A673 (cell line): Measurements from ENCODE around the gene MPDZ. TPM values are rescaled to one million over a fixed set of nuclear protein-coding genes. Genes with fewer than 3 reads are reported as not detected.

ENCODE experiments used
- BruUV-seq: library from RNA; stranded (reverse); fragments of 400-500 nt; replicated peaks from 2 replicates; lab custom pipeline; 2021; lab: Mats Ljungman, UMichigan
- CTCF ChIA-PET: fragments of 300-600 bp; sonication (Branson Sonifier 250); formaldehyde crosslinking; loops from one replicate; lab custom pipeline; 2022; ENCODE audit warnings: antibody characterized with exemption; lab: Charles Lee
- POLR2A ChIA-PET: fragments of 300-600 bp; sonication (Branson Sonifier 250); formaldehyde crosslinking; loops from one replicate; lab custom pipeline; 2022; ENCODE audit warnings: antibody characterized with exemption; ENCODE audit not compliant: low non-redundant PET; lab: Charles Lee
- DNase-seq: peaks from one replicate; pipeline ENCODE4 v3.0.0-alpha.2; 2015; ENCODE audit warnings: low spot score
- H3K27ac ChIP-seq: fragments of 200-600 bp; sonication (generic); 2 replicates; pipeline ENCODE4 v1.5.1; 2016; ENCODE audit warnings: mixed run types, low read depth, mild to moderate bottlenecking, mixed read lengths, antibody characterized with exemption, low read length; ENCODE audit not compliant: poor library complexity, severe bottlenecking
- H3K27me3 ChIP-seq: fragments of 200-600 bp; sonication (generic); replicated peaks from 2 replicates; pipeline ENCODE4 v1.6.1; 2017; ENCODE audit warnings: mixed run types, low read depth, mild to moderate bottlenecking, mixed read lengths, antibody characterized with exemption, low read length; ENCODE audit not compliant: insufficient read depth, poor library complexity
- H3K36me3 ChIP-seq: fragments of 200-600 bp; sonication (generic); 2 replicates; pipeline ENCODE4 v1.6.1; 2016; ENCODE audit warnings: mixed run types, mild to moderate bottlenecking, mixed read lengths, antibody characterized with exemption, low read length; ENCODE audit not compliant: insufficient read depth, poor library complexity, severe bottlenecking
- H3K4me1 ChIP-seq: fragments of 200-600 bp; sonication (generic); 2 replicates; pipeline ENCODE4 v1.6.1; 2017; ENCODE audit warnings: mixed run types, mild to moderate bottlenecking, mixed read lengths, antibody characterized with exemption, low read length; ENCODE audit not compliant: insufficient read depth, poor library complexity, severe bottlenecking
- H3K4me3 ChIP-seq: fragments of 200-600 bp; sonication (generic); 2 replicates; pipeline ENCODE4 v1.5.1; 2016; ENCODE audit warnings: low read depth, mixed run types, mild to moderate bottlenecking, mixed read lengths, low read length; ENCODE audit not compliant: poor library complexity, severe bottlenecking
- H3K9me3 ChIP-seq: fragments of 200-600 bp; sonication (generic); 2 replicates; pipeline ENCODE4 v1.6.1; 2016; ENCODE audit warnings: mixed run types, low read depth, mild to moderate bottlenecking, mixed read lengths, antibody characterized with exemption, low read length; ENCODE audit not compliant: poor library complexity, severe bottlenecking
- CTCF ChIP-seq: fragments of 300-800, 200-600 bp; sonication (generic); conservative IDR thresholded peaks from 2 replicates; pipeline ENCODE4 v1.5.1; 2017; ENCODE audit warnings: low read depth, mild to moderate bottlenecking, antibody characterized with exemption, low read length, moderate library complexity, mixed read lengths
- EZH2 ChIP-seq: fragments of 200-600 bp; sonication (generic); IDR thresholded peaks from 2 replicates; pipeline ENCODE4 v1.6.1; 2017; ENCODE audit warnings: borderline replicate concordance, low read depth, mild to moderate bottlenecking, mixed read lengths, antibody characterized with exemption, low read length; ENCODE audit not compliant: poor library complexity, severe bottlenecking
- intact Hi-C: fragments of 100-400 bp; cut with micrococcal nuclease; formaldehyde crosslinking; loops from one replicate; pipeline ENCODE4 v1.10.0; 2022; ENCODE audit not compliant: unreplicated experiment
- total RNA-seq: library from RNA; stranded (reverse); gene quantifications from 2 replicates; pipeline ENCODE4 v1.2.3, GENCODE V29; 2021

Gene MPDZ
- total RNA-seq, 1 experiment from 2014 or later, result 35.1 TPM

GRCh38 chr9:13127131-13127530 lies 152.4 kb downstream of the MPDZ start:
- Histone ChIP-seq H3K27me3 (no peaks in the 10 kb centered on the region), H3K36me3 (peaks cover 9% of the 10 kb centered on the region), H3K4me1 (no peaks in the 10 kb centered on the region), H3K27ac (no peak overlapping the region), H3K4me3 (no peak overlapping the region), H3K9me3 (no peaks in the 10 kb centered on the region)
- BruUV-seq, result no TSS peak
- DNase-seq, result no peak
- intact Hi-C loops, result no loop called here
- TF ChIP-seq EZH2 (no peak), CTCF (no peak)
- CTCF ChIA-PET, result no interaction called here
- POLR2A ChIA-PET, result no interaction called here

- H3K27me3 ChIP-seq, result no peaks in the 10 kb centered on the region
- no TSS peak for BruUV-seq
- H3K27ac ChIP-seq, result no peak overlapping the region
- ChIA-PET CTCF (no interaction called here), POLR2A (no interaction called here)
- DNase-seq, result no peak
- TF ChIP-seq CTCF (no peak), EZH2 (no peak)
- no peak overlapping the region for H3K4me3 ChIP-seq
- H3K9me3 ChIP-seq, result no peaks in the 10 kb centered on the region
- peaks cover 17% of the 10 kb centered on the region for H3K36me3 ChIP-seq
- intact Hi-C loops, result no loop called here
- H3K4me1 ChIP-seq, result no peaks in the 10 kb centered on the region
These were observed 154.2 kb downstream of the MPDZ start for GRCh38 chr9:13125261-13125660.

GRCh38 chr9:13122756-13123369 lies 156.6 kb downstream of the MPDZ start:
- Histone ChIP-seq H3K9me3 (no peaks in the 10 kb centered on the region), H3K4me1 (no peaks in the 10 kb centered on the region), H3K27me3 (no peaks in the 10 kb centered on the region), H3K36me3 (peaks cover 17% of the 10 kb centered on the region), H3K4me3 (no peak overlapping the region), H3K27ac (no peak overlapping the region)
- no peak for DNase-seq
- intact Hi-C loops, result no loop called here
- CTCF ChIA-PET, result no interaction called here
- POLR2A ChIA-PET, result no interaction called here
- no TSS peak for BruUV-seq
- TF ChIP-seq EZH2, result no peak
- no peak for TF ChIP-seq CTCF
